Body of pancreas (tissue), 4 donors: ENCODE results near the gene ZDHHC21. TPM values are rescaled to one million over a fixed set of nuclear protein-coding genes. Genes with fewer than 3 reads are reported as not detected.
A peak's percentile ranks its signal among the peaks of the same experiment; 100 is the strongest.

ENCODE experiments used
- ATAC-seq: fragments of 150-250 bp; one replicate; pipeline ENCODE4 v1.9.1; 2016
- DNase-seq, 4 donors: peaks; one replicate each; pipeline ENCODE4 v3.0.0-alpha.2; 2019
- H3K27ac ChIP-seq, 4 donors: fragments of 200-600 bp; sonication (generic); 1 replicate in 3 of 4; 2 replicates in 1 of 4; pipeline versions ENCODE4 v1.5.1 to v1.6.1; 2016 to 2019; ENCODE audit warnings: mild to moderate bottlenecking in 1 of 4, mixed read lengths in 1 of 4, moderate library complexity in 1 of 4
- H3K27me3 ChIP-seq, 2 donors: fragments of 200-600 bp; sonication (generic); one replicate each; pipeline ENCODE4 v1.6.0; 2016; ENCODE audit warnings: mild to moderate bottlenecking in 1 of 2
- H3K36me3 ChIP-seq, 2 donors: fragments of 200-600 bp; sonication (generic); replicated peaks in 1 of 2; 2 replicates each; pipeline ENCODE4 v1.5.1; 2016; ENCODE audit warnings: low read depth in 2 of 2; ENCODE audit not compliant: insufficient read depth in 1 of 2
- H3K4me1 ChIP-seq: fragments of 200-600 bp; sonication (generic); one replicate; pipeline ENCODE4 v1.6.0; 2016
- H3K4me3 ChIP-seq, 2 donors: fragments of 200-600 bp; sonication (generic); 1 replicate in 1 of 2; 2 replicates in 1 of 2; pipeline ENCODE4 v1.5.1; 2016 to 2019
- H3K9me3 ChIP-seq, 3 donors: fragments of 200-600 bp; sonication (generic); 1 replicate in 2 of 3; 2 replicates in 1 of 3; pipeline ENCODE4 v1.5.1; 2016
- CTCF ChIP-seq, 7 experiments: fragments of 450-650 bp in 4 of 7; fragments of 200-600 bp in 3 of 7; sonication (generic) in 3 of 7; IDR thresholded peaks; one replicate each; pipeline ENCODE4 v1.5.1; 2016 to 2019; ENCODE audit warnings: antibody characterized with exemption in 7 of 7
- POLR2A ChIP-seq, 3 donors: fragments of 450-650 bp; IDR thresholded peaks; one replicate each; pipeline ENCODE4 v1.6.1; 2016; ENCODE audit warnings: antibody characterized with exemption in 3 of 3, mild to moderate bottlenecking in 2 of 3
- WGBS, 2 donors: methylation state at CpG; one replicate each; pipeline ENCODE4 v1.1.5; 2017; 5-methylcytosine and 5-hydroxymethylcytosine counted together
- intact Hi-C: fragments of 100-400 bp; cut with DNase I; formaldehyde crosslinking; loops from one replicate; pipeline ENCODE4 v1.15.1; 2023
- total RNA-seq, 2 donors: library from RNA; depleted of rRNA; stranded (reverse); fragments of >200 nt; gene quantifications; one replicate each; pipeline ENCODE4 v1.1.0, GENCODE V29; 2016

The ZDHHC21 gene
- total RNA-seq, result 10 to 100 TPM in 1 of 2 donors, 1 to 10 TPM in 1; 9.6 to 67.6 TPM

- peak within 1 kb of the TSS; percentile 19 to 62 (median 45) for H3K27ac ChIP-seq
- H3K36me3 ChIP-seq, result peaks cover 0 to 2% of the 10 kb centered on the region in 2 donors
- intact Hi-C loops, result no loop called here
- peaks cover 9% of the 10 kb centered on the region for H3K4me1 ChIP-seq
- peak in 1 of 7 experiments; percentile 8 for TF ChIP-seq CTCF (IDR thresholded peaks at IDR 0.05)
- TF ChIP-seq POLR2A (IDR thresholded peaks at IDR 0.05), result peak; percentile 57 to 69 (median 63)
- 1 to 17% methylated on average over 2 to 50 of the region's 50 CpGs for WGBS, 2 donors
- peak within 1 kb of the TSS; percentile 70 to 95 for H3K4me3 ChIP-seq
- no peaks in the 10 kb centered on the region for H3K9me3 ChIP-seq
- peak; percentile 95 for ATAC-seq
- no peaks in the 10 kb centered on the region for H3K27me3 ChIP-seq
- DNase-seq, result peak; percentile 74 to 81 (median 78)
These were observed at the start of gene ZDHHC21 for GRCh38 chr9:14693251-14693861. Gene ZDHHC21 (minus strand): TSS chr9:14693432. CDS start chr9:14674340, 19,092 bp downstream.

GRCh38 chr9:14741369-14741768, 48.1 kb upstream of the ZDHHC21 start:
- H3K36me3 ChIP-seq, result peaks cover 0 to 2% of the 10 kb centered on the region in 2 donors
- ATAC-seq (no peak), DNase-seq (no peak)
- WGBS, 2 donors, result 85 to 96% methylated on average over 3 of the region's 3 CpGs
- H3K27ac ChIP-seq, result no peak overlapping the region
- intact Hi-C loops, result no loop called here
- no peaks in the 10 kb centered on the region for H3K4me1 ChIP-seq
- no peaks in the 10 kb centered on the region for H3K27me3 ChIP-seq
- H3K9me3 ChIP-seq, result no peaks in the 10 kb centered on the region
- no peak overlapping the region for H3K4me3 ChIP-seq
- no peak for TF ChIP-seq CTCF (IDR thresholded peaks at IDR 0.05)
- TF ChIP-seq POLR2A (IDR thresholded peaks at IDR 0.05), result no peak

GRCh38 chr9:14733133-14733532, 39.9 kb upstream of the ZDHHC21 start:
- H3K4me1 ChIP-seq, result no peaks in the 10 kb centered on the region
- ATAC-seq (no peak), DNase-seq (no peak)
- TF ChIP-seq CTCF (IDR thresholded peaks at IDR 0.05) (no peak), POLR2A (IDR thresholded peaks at IDR 0.05) (no peak)
- intact Hi-C loops, result no loop called here
- no peak overlapping the region for H3K27ac ChIP-seq
- H3K36me3 ChIP-seq, result peaks cover 0 to 2% of the 10 kb centered on the region in 2 donors
- no peaks in the 10 kb centered on the region for H3K9me3 ChIP-seq
- H3K27me3 ChIP-seq, result no peaks in the 10 kb centered on the region
- H3K4me3 ChIP-seq, result no peak overlapping the region
- WGBS, 2 donors, result 84 to 91% methylated on average over 5 of the region's 5 CpGs

- ATAC-seq (no peak), DNase-seq (no peak)
- WGBS, 2 donors, result 96 to 100% methylated on average over 1 of the region's 1 CpG
- Histone ChIP-seq H3K4me1 (no peaks in the 10 kb centered on the region), H3K4me3 (no peak overlapping the region), H3K27ac (no peak overlapping the region), H3K27me3 (no peaks in the 10 kb centered on the region), H3K9me3 (no peaks in the 10 kb centered on the region), H3K36me3 (peaks cover 0 to 1% of the 10 kb centered on the region in 2 donors)
- TF ChIP-seq CTCF (IDR thresholded peaks at IDR 0.05) (no peak), POLR2A (IDR thresholded peaks at IDR 0.05) (no peak)
- intact Hi-C loops, result no loop called here
These were observed 38.2 kb upstream of the ZDHHC21 start for GRCh38 chr9:14731294-14731981.
